ENCODE measurements around the gene ETS1. TPM values are rescaled to one million over a fixed set of nuclear protein-coding genes. Genes with fewer than 3 reads are reported as not detected.

The ETS1 gene
- total RNA-seq, 1 experiment from 2014 or later = 66.4 TPM

DNA sequence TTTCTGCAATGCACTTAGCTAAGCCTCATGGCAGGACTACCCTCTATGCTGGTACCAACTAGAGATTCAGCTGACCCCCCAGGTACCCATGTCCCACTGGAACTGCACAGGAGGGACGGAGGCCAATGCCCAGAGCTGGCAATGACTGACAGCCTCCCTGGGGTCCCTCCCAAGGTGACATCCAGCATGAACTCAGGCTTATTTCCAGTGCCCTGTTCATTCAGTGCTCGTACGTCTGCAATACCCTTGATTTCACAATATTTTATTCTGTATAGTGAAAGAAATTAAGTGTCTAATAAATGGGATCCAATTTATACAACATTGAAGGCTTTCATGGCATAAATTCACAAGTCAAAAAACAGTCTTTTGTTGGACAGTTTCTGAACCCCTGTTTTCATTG lies 20.2 kb downstream of the ETS1 start:
- ATAC-seq = no peak
- no peak overlapping the region for H3K4me3 ChIP-seq (ENCODE audit: low read depth in 2 of 2, low read length in 2 of 2)
- no peaks in the 10 kb centered on the region for H3K27me3 ChIP-seq (ENCODE audit: control insufficient read depth, insufficient read depth, low read length)
- no peaks in the 10 kb centered on the region for H3K4me1 ChIP-seq (ENCODE audit: control insufficient read depth, insufficient read depth, low read length)
- CTCF ChIA-PET = no interaction called here
- H3K27ac ChIP-seq (ENCODE audit: low read length) = no peak overlapping the region
- H3K9me3 ChIP-seq (ENCODE audit: control insufficient read depth, insufficient read depth, low read depth, low read length) = no peaks in the 10 kb centered on the region
- POLR2A ChIA-PET = no interaction called here
- no peak for DNase-seq (ENCODE audit: low read depth, low spot score)
- no peaks in the 10 kb centered on the region for H3K36me3 ChIP-seq (ENCODE audit: control insufficient read depth, insufficient read depth, low read length)
- intact Hi-C loops (cut with micrococcal nuclease; ENCODE audit: unreplicated experiment) = no loop called here
- TF ChIP-seq, protein P1, sequence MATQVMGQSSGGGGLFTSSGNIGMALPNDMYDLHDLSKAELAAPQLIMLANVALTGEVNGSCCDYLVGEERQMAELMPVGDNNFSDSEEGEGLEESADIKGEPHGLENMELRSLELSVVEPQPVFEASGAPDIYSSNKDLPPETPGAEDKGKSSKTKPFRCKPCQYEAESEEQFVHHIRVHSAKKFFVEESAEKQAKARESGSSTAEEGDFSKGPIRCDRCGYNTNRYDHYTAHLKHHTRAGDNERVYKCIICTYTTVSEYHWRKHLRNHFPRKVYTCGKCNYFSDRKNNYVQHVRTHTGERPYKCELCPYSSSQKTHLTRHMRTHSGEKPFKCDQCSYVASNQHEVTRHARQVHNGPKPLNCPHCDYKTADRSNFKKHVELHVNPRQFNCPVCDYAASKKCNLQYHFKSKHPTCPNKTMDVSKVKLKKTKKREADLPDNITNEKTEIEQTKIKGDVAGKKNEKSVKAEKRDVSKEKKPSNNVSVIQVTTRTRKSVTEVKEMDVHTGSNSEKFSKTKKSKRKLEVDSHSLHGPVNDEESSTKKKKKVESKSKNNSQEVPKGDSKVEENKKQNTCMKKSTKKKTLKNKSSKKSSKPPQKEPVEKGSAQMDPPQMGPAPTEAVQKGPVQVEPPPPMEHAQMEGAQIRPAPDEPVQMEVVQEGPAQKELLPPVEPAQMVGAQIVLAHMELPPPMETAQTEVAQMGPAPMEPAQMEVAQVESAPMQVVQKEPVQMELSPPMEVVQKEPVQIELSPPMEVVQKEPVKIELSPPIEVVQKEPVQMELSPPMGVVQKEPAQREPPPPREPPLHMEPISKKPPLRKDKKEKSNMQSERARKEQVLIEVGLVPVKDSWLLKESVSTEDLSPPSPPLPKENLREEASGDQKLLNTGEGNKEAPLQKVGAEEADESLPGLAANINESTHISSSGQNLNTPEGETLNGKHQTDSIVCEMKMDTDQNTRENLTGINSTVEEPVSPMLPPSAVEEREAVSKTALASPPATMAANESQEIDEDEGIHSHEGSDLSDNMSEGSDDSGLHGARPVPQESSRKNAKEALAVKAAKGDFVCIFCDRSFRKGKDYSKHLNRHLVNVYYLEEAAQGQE (IDR thresholded peaks at IDR 0.05; ENCODE audit: insufficient read depth in 1 of 2, low read depth in 2 of 2, low read length in 1 of 2) = no peak
- TF ChIP-seq POLR2AphosphoS5 (IDR thresholded peaks at IDR 0.05; ENCODE audit: low read depth, low read length) (no peak), TCF7L2 (IDR thresholded peaks at IDR 0.05; ENCODE audit: low read depth, low read length) (no peak), SIN3A (IDR thresholded peaks at IDR 0.05; ENCODE audit: borderline replicate concordance, insufficient read depth, low read depth, low read length) (no peak)
- TF ChIP-seq, protein P2, sequence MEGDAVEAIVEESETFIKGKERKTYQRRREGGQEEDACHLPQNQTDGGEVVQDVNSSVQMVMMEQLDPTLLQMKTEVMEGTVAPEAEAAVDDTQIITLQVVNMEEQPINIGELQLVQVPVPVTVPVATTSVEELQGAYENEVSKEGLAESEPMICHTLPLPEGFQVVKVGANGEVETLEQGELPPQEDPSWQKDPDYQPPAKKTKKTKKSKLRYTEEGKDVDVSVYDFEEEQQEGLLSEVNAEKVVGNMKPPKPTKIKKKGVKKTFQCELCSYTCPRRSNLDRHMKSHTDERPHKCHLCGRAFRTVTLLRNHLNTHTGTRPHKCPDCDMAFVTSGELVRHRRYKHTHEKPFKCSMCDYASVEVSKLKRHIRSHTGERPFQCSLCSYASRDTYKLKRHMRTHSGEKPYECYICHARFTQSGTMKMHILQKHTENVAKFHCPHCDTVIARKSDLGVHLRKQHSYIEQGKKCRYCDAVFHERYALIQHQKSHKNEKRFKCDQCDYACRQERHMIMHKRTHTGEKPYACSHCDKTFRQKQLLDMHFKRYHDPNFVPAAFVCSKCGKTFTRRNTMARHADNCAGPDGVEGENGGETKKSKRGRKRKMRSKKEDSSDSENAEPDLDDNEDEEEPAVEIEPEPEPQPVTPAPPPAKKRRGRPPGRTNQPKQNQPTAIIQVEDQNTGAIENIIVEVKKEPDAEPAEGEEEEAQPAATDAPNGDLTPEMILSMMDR (IDR thresholded peaks at IDR 0.05) = no peak
- BruUV-seq (replicated peaks) = no TSS peak
- in situ Hi-C loops (cut with HindIII; ENCODE audit: low pct_unique_long_range_greater_than_20kb, low sequenced_read_pairs) = no loop called here

DNA sequence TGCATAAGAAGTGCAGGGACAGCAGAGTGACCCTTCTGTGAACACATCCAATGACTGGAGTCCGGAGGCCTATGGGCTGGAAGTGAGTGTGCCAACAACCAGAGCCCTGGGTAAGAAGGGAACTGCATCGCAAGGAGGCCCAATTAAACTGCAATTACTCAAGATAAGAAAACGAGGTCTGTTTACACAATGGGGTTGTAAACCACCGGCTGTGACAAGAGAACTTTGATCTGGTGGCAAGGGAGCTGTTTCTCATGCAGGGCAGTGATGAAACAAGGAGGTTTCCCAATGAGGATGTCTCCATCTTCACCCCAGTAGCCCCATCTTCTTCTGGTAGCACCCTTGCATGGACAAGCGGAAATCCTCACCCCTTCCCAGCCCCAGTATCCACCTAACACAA lies 21.5 kb downstream of the ETS1 start:
- ChIA-PET POLR2A (no interaction called here), CTCF (interaction anchor here (0.7 kb wide), 1 partner anchor 46 kb away, joined by 4 read pairs; no protein-coding TSS in a partner anchor)
- intact Hi-C loops (cut with micrococcal nuclease; ENCODE audit: unreplicated experiment) (no loop called here), in situ Hi-C loops (cut with HindIII; ENCODE audit: low pct_unique_long_range_greater_than_20kb, low sequenced_read_pairs) (no loop called here)
- no peak for DNase-seq (ENCODE audit: low read depth, low spot score)
- H3K9me3 ChIP-seq (ENCODE audit: control insufficient read depth, insufficient read depth, low read depth, low read length) = no peaks in the 10 kb centered on the region
- no peaks in the 10 kb centered on the region for H3K27me3 ChIP-seq (ENCODE audit: control insufficient read depth, insufficient read depth, low read length)
- H3K27ac ChIP-seq (ENCODE audit: low read length) = no peak overlapping the region
- 0 out of 2 replicates have a peak, but pooled peaks have one; percentile 36 for ATAC-seq
- H3K4me1 ChIP-seq (ENCODE audit: control insufficient read depth, insufficient read depth, low read length) = no peaks in the 10 kb centered on the region
- TF ChIP-seq, protein P2 (IDR thresholded peaks at IDR 0.05) = no peak
- TF ChIP-seq TCF7L2 (IDR thresholded peaks at IDR 0.05; ENCODE audit: low read depth, low read length) = peak; percentile 73
- TF ChIP-seq, protein P1 (IDR thresholded peaks at IDR 0.05; ENCODE audit: insufficient read depth in 1 of 2, low read depth in 2 of 2, low read length in 1 of 2) = no peak
- no peak for TF ChIP-seq POLR2AphosphoS5 (IDR thresholded peaks at IDR 0.05; ENCODE audit: low read depth, low read length)
- H3K36me3 ChIP-seq (ENCODE audit: control insufficient read depth, insufficient read depth, low read length) = no peaks in the 10 kb centered on the region
- no peak overlapping the region for H3K4me3 ChIP-seq (ENCODE audit: low read depth in 2 of 2, low read length in 2 of 2)
- no TSS peak for BruUV-seq (replicated peaks)
